Measurements from ENCODE around the gene LRP1-AS. TPM values are rescaled to one million over a fixed set of nuclear protein-coding genes. Genes with fewer than 3 reads are reported as not detected.

Gene LRP1-AS
- total RNA-seq, 1 donor from 2014 or later: not detected

- H3K9ac ChIP-seq (ENCODE audit: low read length): no peak overlapping the region
- Mint-ChIP-seq H3K4me1 (ENCODE audit: low read depth, unreplicated experiment) (peaks cover 25% of the 10 kb centered on the region), H3K27me3 (ENCODE audit: low read depth, unreplicated experiment) (no peaks in the 10 kb centered on the region), H3K36me3 (ENCODE audit: low read depth, unreplicated experiment) (peaks cover 55% of the 10 kb centered on the region), H3K4me3 (ENCODE audit: unreplicated experiment) (no peak overlapping the region), H3K9me3 (ENCODE audit: unreplicated experiment) (no peaks in the 10 kb centered on the region), H3K27ac (ENCODE audit: unreplicated experiment) (peak overlapping the region; percentile 90)
- H3K27ac ChIP-seq (ENCODE audit: low read depth, low read length): peak overlapping the region; percentile 9
- H3K4me3 ChIP-seq (ENCODE audit: insufficient read depth, low read depth, low read length): no peak overlapping the region
- H3K4me1 ChIP-seq (ENCODE audit: insufficient read depth, low read length): peaks cover 28% of the 10 kb centered on the region
- no peak for FAIRE-seq
- H3K27me3 ChIP-seq (ENCODE audit: insufficient read depth, low read length): no peaks in the 10 kb centered on the region
- no peak overlapping the region for H3K4me2 ChIP-seq (ENCODE audit: low read length)
- peak; percentile 59 for DNase-seq (ENCODE audit: low read depth)
- H4K20me1 ChIP-seq (ENCODE audit: insufficient read depth, low read length): peaks cover 82% of the 10 kb centered on the region
- peaks cover 64% of the 10 kb centered on the region for H3K36me3 ChIP-seq (ENCODE audit: insufficient read depth, low read length)
- H3K79me2 ChIP-seq (ENCODE audit: insufficient read depth, low read length): no peaks in the 10 kb centered on the region
- H2AFZ ChIP-seq (ENCODE audit: low read depth, low read length): no peak overlapping the region
- TF ChIP-seq EZH2 (IDR thresholded peaks at IDR 0.05; ENCODE audit: insufficient read depth, low read length) (no peak), CTCF (IDR thresholded peaks at IDR 0.05; ENCODE audit: insufficient read depth, low read depth, low read length) (no peak)
- H3K9me3 ChIP-seq (ENCODE audit: insufficient read depth, low read depth, low read length): no peaks in the 10 kb centered on the region
Observed at GRCh38 chr12:57164966-57165625, 17.7 kb upstream of the LRP1-AS start.

DNA sequence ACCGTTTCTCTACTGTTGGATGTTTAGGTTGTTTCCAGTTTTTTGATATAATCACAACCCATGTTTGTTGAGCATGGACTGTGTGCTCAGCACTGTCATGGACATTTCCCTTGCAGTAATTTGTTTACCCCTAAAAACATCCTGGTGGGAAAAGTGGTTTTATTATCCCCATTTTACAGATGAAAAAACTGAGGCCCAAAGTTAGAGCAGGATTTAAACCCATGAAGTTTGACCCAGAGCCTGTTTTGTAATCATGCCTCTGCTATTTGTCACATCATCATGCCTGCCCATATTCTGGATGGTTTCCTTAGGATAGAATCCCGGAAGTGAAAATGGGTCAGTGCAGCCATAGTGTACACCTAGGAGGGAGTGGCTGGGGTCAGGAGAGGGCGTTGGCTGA lies 17.0 kb upstream of the LRP1-AS start:
- Histone ChIP-seq H3K27me3 (ENCODE audit: insufficient read depth, low read length) (no peaks in the 10 kb centered on the region), H3K79me2 (ENCODE audit: insufficient read depth, low read length) (peaks cover 4% of the 10 kb centered on the region), H3K9ac (ENCODE audit: low read length) (no peak overlapping the region), H2AFZ (ENCODE audit: low read depth, low read length) (no peak overlapping the region), H3K4me1 (ENCODE audit: insufficient read depth, low read length) (peaks cover 28% of the 10 kb centered on the region), H3K9me3 (ENCODE audit: insufficient read depth, low read depth, low read length) (no peaks in the 10 kb centered on the region), H4K20me1 (ENCODE audit: insufficient read depth, low read length) (peaks cover 83% of the 10 kb centered on the region), H3K36me3 (ENCODE audit: insufficient read depth, low read length) (peaks cover 65% of the 10 kb centered on the region), H3K4me3 (ENCODE audit: insufficient read depth, low read depth, low read length) (no peak overlapping the region), H3K27ac (ENCODE audit: low read depth, low read length) (no peak overlapping the region), H3K4me2 (ENCODE audit: low read length) (no peak overlapping the region)
- no peaks in the 10 kb centered on the region for H3K27me3 Mint-ChIP-seq (ENCODE audit: low read depth, unreplicated experiment)
- no peak for DNase-seq (ENCODE audit: low read depth)
- H3K36me3 Mint-ChIP-seq (ENCODE audit: low read depth, unreplicated experiment): peaks cover 52% of the 10 kb centered on the region
- H3K27ac Mint-ChIP-seq (ENCODE audit: unreplicated experiment): peak overlapping the region; percentile 90
- H3K4me1 Mint-ChIP-seq (ENCODE audit: low read depth, unreplicated experiment): peaks cover 26% of the 10 kb centered on the region
- TF ChIP-seq EZH2 (IDR thresholded peaks at IDR 0.05; ENCODE audit: insufficient read depth, low read length): no peak
- TF ChIP-seq CTCF (IDR thresholded peaks at IDR 0.05; ENCODE audit: insufficient read depth, low read depth, low read length): no peak
- peak; percentile 64 for FAIRE-seq
- no peak overlapping the region for H3K4me3 Mint-ChIP-seq (ENCODE audit: unreplicated experiment)
- H3K9me3 Mint-ChIP-seq (ENCODE audit: unreplicated experiment): no peaks in the 10 kb centered on the region

GRCh38 chr12:57162553-57163125 lies 15.2 kb upstream of the LRP1-AS start:
- no peak overlapping the region for H3K4me3 ChIP-seq (ENCODE audit: insufficient read depth, low read depth, low read length)
- TF ChIP-seq EZH2 (IDR thresholded peaks at IDR 0.05; ENCODE audit: insufficient read depth, low read length): no peak
- TF ChIP-seq CTCF (IDR thresholded peaks at IDR 0.05; ENCODE audit: insufficient read depth, low read depth, low read length): no peak
- peaks cover 58% of the 10 kb centered on the region for H3K36me3 Mint-ChIP-seq (ENCODE audit: low read depth, unreplicated experiment)
- H2AFZ ChIP-seq (ENCODE audit: low read depth, low read length): no peak overlapping the region
- H3K4me3 Mint-ChIP-seq (ENCODE audit: unreplicated experiment): no peak overlapping the region
- no peak overlapping the region for H3K9ac ChIP-seq (ENCODE audit: low read length)
- no peaks in the 10 kb centered on the region for H3K9me3 Mint-ChIP-seq (ENCODE audit: unreplicated experiment)
- peaks cover 4% of the 10 kb centered on the region for H3K79me2 ChIP-seq (ENCODE audit: insufficient read depth, low read length)
- H3K4me2 ChIP-seq (ENCODE audit: low read length): no peak overlapping the region
- H3K4me1 ChIP-seq (ENCODE audit: insufficient read depth, low read length): peaks cover 28% of the 10 kb centered on the region
- H3K27me3 ChIP-seq (ENCODE audit: insufficient read depth, low read length): no peaks in the 10 kb centered on the region
- peaks cover 87% of the 10 kb centered on the region for H4K20me1 ChIP-seq (ENCODE audit: insufficient read depth, low read length)
- FAIRE-seq (no peak), DNase-seq (ENCODE audit: low read depth) (no peak)
- H3K4me1 Mint-ChIP-seq (ENCODE audit: low read depth, unreplicated experiment): peaks cover 26% of the 10 kb centered on the region
- H3K27ac ChIP-seq (ENCODE audit: low read depth, low read length): no peak overlapping the region
- H3K27ac Mint-ChIP-seq (ENCODE audit: unreplicated experiment): peak overlapping the region; percentile 19
- no peaks in the 10 kb centered on the region for H3K9me3 ChIP-seq (ENCODE audit: insufficient read depth, low read depth, low read length)
- H3K27me3 Mint-ChIP-seq (ENCODE audit: low read depth, unreplicated experiment): no peaks in the 10 kb centered on the region
- peaks cover 61% of the 10 kb centered on the region for H3K36me3 ChIP-seq (ENCODE audit: insufficient read depth, low read length)
